GM23248 (cell line): ENCODE data around the gene PTS. TPM values are rescaled to one million over a fixed set of nuclear protein-coding genes. Genes with fewer than 3 reads are reported as not detected.

ENCODE experiments used
- DNase-seq: peaks from one replicate; pipeline ENCODE4 v3.0.0-alpha.2; 2015
- H2AFZ ChIP-seq: fragments of 200-600 bp; sonication (generic); 2 replicates; pipeline ENCODE4 v1.6.1; 2016; ENCODE audit warnings: antibody characterized with exemption
- H3F3A ChIP-seq: fragments of 200-600 bp; sonication (generic); 2 replicates; pipeline ENCODE4 v1.6.1; 2016; ENCODE audit warnings: mild to moderate bottlenecking, antibody characterized with exemption, mixed run types; ENCODE audit not compliant: insufficient read depth
- H3K27ac ChIP-seq: fragments of 200-600 bp; sonication (generic); 2 replicates; pipeline ENCODE4 v1.5.1; 2016; ENCODE audit warnings: mild to moderate bottlenecking
- H3K27me3 ChIP-seq: fragments of 200-600 bp; sonication (generic); replicated peaks from 2 replicates; pipeline ENCODE4 v1.6.1; 2016; ENCODE audit warnings: mild to moderate bottlenecking; ENCODE audit not compliant: insufficient read depth
- H3K36me3 ChIP-seq: fragments of 200-600 bp; sonication (generic); 2 replicates; pipeline ENCODE4 v1.6.1; 2016; ENCODE audit warnings: low read depth, mild to moderate bottlenecking
- H3K4me1 ChIP-seq: fragments of 200-600 bp; sonication (generic); 2 replicates; pipeline ENCODE4 v1.6.1; 2016; ENCODE audit warnings: mild to moderate bottlenecking; ENCODE audit not compliant: insufficient read depth
- H3K4me2 ChIP-seq: fragments of 200-600 bp; sonication (generic); one replicate; pipeline ENCODE4 v1.6.1; 2016; ENCODE audit warnings: mild to moderate bottlenecking; ENCODE audit not compliant: unreplicated experiment
- H3K4me3 ChIP-seq: fragments of 200-600 bp; sonication (generic); 2 replicates; pipeline ENCODE4 v1.5.1; 2016; ENCODE audit warnings: mild to moderate bottlenecking
- H3K79me2 ChIP-seq: fragments of 200-600 bp; sonication (generic); 2 replicates; pipeline ENCODE4 v1.6.1; 2016; ENCODE audit warnings: mild to moderate bottlenecking; ENCODE audit not compliant: insufficient read depth
- H3K9ac ChIP-seq: fragments of 200-600 bp; sonication (generic); 2 replicates; pipeline ENCODE4 v1.6.1; 2016; ENCODE audit warnings: mild to moderate bottlenecking
- H3K9me2 ChIP-seq: fragments of 200-600 bp; sonication (generic); 2 replicates; pipeline ENCODE4 v1.6.1; 2016; ENCODE audit warnings: mixed run types, mild to moderate bottlenecking, moderate library complexity; ENCODE audit not compliant: insufficient read depth
- H3K9me3 ChIP-seq: fragments of 200-600 bp; sonication (generic); one replicate; pipeline ENCODE4 v1.6.1; 2017; ENCODE audit warnings: low read depth
- H4K20me1 ChIP-seq: fragments of 200-600 bp; sonication (generic); 2 replicates; pipeline ENCODE4 v1.6.0; 2016; ENCODE audit not compliant: insufficient read depth
- EZH2 ChIP-seq: fragments of 200-600 bp; sonication (generic); IDR thresholded peaks from 2 replicates; pipeline ENCODE4 v1.6.1; 2018; ENCODE audit warnings: antibody characterized with exemption, mild to moderate bottlenecking; ENCODE audit not compliant: insufficient read depth, poor library complexity, severe bottlenecking
- EZH2phosphoT487 ChIP-seq: fragments of 200-600 bp; sonication (generic); IDR thresholded peaks from 2 replicates; pipeline ENCODE4 v1.6.1; 2018; ENCODE audit warnings: antibody characterized with exemption, moderate library complexity, mild to moderate bottlenecking, low read depth; ENCODE audit not compliant: insufficient read depth
- WGBS, 2 experiments: methylation state at CpG; one replicate each; pipeline ENCODE4 v1.1.6; 2015 to 2017; ENCODE audit warnings: low lambda C conversion rate in 2 of 2, low coverage in 1 of 2; ENCODE audit errors: missing lambda C conversion rate in 2 of 2; 5-methylcytosine and 5-hydroxymethylcytosine counted together
- in situ Hi-C: fragments of 300-500 bp; cut with MboI; formaldehyde crosslinking; loops from 2 replicates; pipeline ENCODE4 v1.15.0; 2020
- polyA plus RNA-seq: library from polyadenylated mRNA; unstranded; fragments of >200 nt; fragmentation: Nextera tagmentation; extraction: Ambion mirVana; gene quantifications from 2 replicates; pipeline ENCODE4 v1.2.1, GENCODE V29; 2016
- small RNA-seq: library from RNA; depleted of rRNA; stranded (forward); fragments of <200 nt; gene quantifications from one replicate; pipeline ENCODE3, GENCODE V24; 2014; ENCODE audit warnings: low read depth, low replicate concordance
- total RNA-seq: library from RNA; depleted of rRNA; stranded (reverse); fragments of >200 nt; shearing (Covaris generic); gene quantifications from 2 replicates; pipeline ENCODE4 v1.2.3, GENCODE V29; 2014; rRNA removed

The PTS gene
- total and polyA plus RNA-seq, 2 experiments from 2014 or later = 36.5 to 100 TPM

DNA sequence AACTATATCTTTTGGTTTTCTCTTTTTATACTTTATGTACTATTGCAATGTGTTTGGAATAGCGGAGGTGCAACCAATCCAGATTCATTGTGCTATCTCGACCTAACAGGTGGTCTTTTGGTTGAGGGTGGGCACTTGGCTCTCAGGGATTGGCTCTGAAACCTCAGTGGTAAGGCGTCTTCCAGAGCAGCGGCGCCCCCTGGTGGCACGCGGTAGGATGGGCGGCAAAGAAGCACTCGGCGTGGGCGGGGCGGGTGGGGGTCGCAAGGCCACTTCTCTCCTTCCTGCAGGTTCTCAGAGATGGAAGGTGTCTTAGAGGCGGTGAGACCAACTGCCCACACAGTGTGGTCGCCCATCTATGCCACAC, 53.7 kb downstream of the PTS start:
- H3K27me3 ChIP-seq = no peaks in the 10 kb centered on the region
- no peak overlapping the region for H3K9ac ChIP-seq
- no peak overlapping the region for H3K27ac ChIP-seq
- TF ChIP-seq EZH2phosphoT487 (no peak), EZH2 (no peak)
- H3K9me3 ChIP-seq = no peaks in the 10 kb centered on the region
- H3K36me3 ChIP-seq = no peaks in the 10 kb centered on the region
- in situ Hi-C loops = loop anchor here (10.0 kb wide), 2 partner anchors 515 to 1005 kb away; no protein-coding TSS in a partner anchor
- peaks cover 9% of the 10 kb centered on the region for H3K4me1 ChIP-seq
- peak overlapping the region; percentile 76 for H3K4me3 ChIP-seq
- no peaks in the 10 kb centered on the region for H3K79me2 ChIP-seq
- peak overlapping the region; percentile 99 for H3K4me2 ChIP-seq
- peak; percentile 69 for DNase-seq
- H3F3A ChIP-seq = no peaks in the 10 kb centered on the region
- 0 to 1% methylated on average over 13 to 15 of the region's 15 CpGs for WGBS, 2 experiments
- H2AFZ ChIP-seq = peak overlapping the region; percentile 95
- H4K20me1 ChIP-seq = no peaks in the 10 kb centered on the region
- H3K9me2 ChIP-seq = no peaks in the 10 kb centered on the region

DNA sequence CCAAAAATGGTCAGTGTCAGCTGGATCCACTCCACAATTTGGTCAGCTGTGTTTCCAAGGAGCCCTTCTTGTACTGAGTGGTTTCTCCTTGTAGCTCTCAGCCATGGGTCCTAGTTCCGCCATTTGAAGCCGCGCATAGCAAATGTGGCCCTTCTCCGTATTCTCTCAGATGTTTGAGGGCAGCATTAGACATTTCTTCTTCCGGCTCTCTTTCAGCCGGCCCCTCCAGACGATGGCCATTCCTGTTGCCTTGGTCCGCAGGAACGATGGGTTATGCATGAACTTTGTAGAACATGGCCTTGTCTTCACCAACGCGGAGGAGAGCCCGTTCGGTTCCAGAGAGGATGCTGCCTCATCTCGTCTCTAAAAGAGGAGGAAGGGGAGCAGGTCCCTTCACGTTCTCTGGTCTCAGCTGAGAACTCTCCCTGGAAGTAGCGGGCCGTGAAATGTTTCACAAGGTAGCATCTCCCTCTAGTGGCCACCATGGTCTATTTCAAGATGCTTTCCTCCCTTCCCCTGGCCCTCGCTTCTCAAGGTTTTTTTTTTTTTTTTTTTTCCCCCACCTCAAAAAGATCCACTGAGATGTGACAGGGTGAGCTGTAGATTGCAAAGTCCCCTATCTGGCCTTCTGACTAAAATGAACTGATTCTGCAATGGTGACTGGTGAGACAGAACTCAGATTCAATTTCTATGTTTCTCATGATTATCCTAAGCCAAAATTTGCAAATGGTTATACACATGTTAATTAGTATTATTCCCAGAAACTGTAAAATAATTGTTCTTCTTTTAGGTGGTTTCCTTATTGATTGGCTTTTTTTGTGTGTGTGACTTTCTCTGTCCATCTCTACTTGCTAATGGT, 54.3 kb downstream of the PTS start:
- DNase-seq = peak; percentile 92
- Histone ChIP-seq H3K79me2 (no peaks in the 10 kb centered on the region), H3K4me1 (peaks cover 9% of the 10 kb centered on the region), H3K9ac (peak overlapping the region; percentile 47; the same call in 1 of the 2 replicates), H3K9me2 (no peaks in the 10 kb centered on the region), H3K4me3 (peak overlapping the region; percentile 76), H3F3A (no peaks in the 10 kb centered on the region), H3K27ac (no peak overlapping the region), H2AFZ (peak overlapping the region; percentile 95), H3K36me3 (no peaks in the 10 kb centered on the region), H3K27me3 (no peaks in the 10 kb centered on the region), H3K9me3 (no peaks in the 10 kb centered on the region), H3K4me2 (peak overlapping the region; percentile 99), H4K20me1 (no peaks in the 10 kb centered on the region)
- in situ Hi-C loops = loop anchor here (10.0 kb wide), 2 partner anchors 514 to 1004 kb away; no protein-coding TSS in a partner anchor
- no peak for TF ChIP-seq EZH2phosphoT487
- no peak for TF ChIP-seq EZH2
- 1% methylated on average over 18 of the region's 18 CpGs for WGBS, 2 experiments

DNA sequence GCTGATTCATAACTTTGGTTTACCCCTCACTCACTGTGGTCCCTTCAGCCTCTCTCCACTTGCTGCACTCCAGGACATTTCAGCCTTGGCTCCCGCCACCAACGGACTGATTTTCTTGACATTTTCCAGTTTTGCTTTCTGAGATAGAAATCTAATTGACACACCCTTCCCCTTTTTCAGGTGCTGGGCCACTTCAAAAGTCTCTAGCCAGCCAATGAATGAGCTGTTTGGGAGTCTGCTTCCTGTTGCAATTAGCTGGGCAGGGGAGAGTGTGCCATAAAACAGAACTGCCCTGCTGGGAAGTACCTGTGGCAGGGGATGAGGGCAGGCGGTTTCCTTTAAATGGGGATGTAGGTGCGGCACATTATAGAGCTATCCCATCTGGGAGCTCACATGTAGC, 55.5 kb downstream of the PTS start:
- Histone ChIP-seq H3K27ac (no peak overlapping the region), H3K4me3 (no peak overlapping the region), H3K4me2 (no peak overlapping the region), H3K4me1 (peaks cover 9% of the 10 kb centered on the region), H2AFZ (no peak overlapping the region), H3K9ac (no peak overlapping the region), H3K79me2 (no peaks in the 10 kb centered on the region), H3K36me3 (no peaks in the 10 kb centered on the region), H3K9me3 (no peaks in the 10 kb centered on the region), H4K20me1 (no peaks in the 10 kb centered on the region), H3K27me3 (no peaks in the 10 kb centered on the region), H3K9me2 (no peaks in the 10 kb centered on the region), H3F3A (no peaks in the 10 kb centered on the region)
- TF ChIP-seq EZH2phosphoT487 (no peak), EZH2 (no peak)
- WGBS, 2 experiments = 75 to 85% methylated on average over 4 of the region's 4 CpGs
- in situ Hi-C loops = loop anchor here (10.0 kb wide), 2 partner anchors 513 to 1003 kb away; no protein-coding TSS in a partner anchor
- no peak for DNase-seq

Small RNA genes lying within 50 kb of the gene (small RNA-seq; reads per million reads assigned to genes)
- gene MRPS36P4 = not detected

Other genes starting within 250 kb of the PTS start
- 32.3 and 35.7 TPM in 2 replicates for gene DLAT, start 201.0 kb upstream of the PTS start, total RNA-seq
- 33.4 and 36.0 TPM in 2 replicates for gene DLAT, start 201.0 kb upstream of the PTS start, polyA plus RNA-seq
- gene PIH1D2, start 152.4 kb upstream of the PTS start, total RNA-seq = 0.86 and 1.0 TPM in 2 replicates
- 2.2 and 2.3 TPM in 2 replicates for gene PIH1D2, start 152.4 kb upstream of the PTS start, polyA plus RNA-seq
- gene NKAPD1, start 152.1 kb upstream of the PTS start, total RNA-seq = 20.6 and 39.4 TPM in 2 replicates
- 26.1 and 28.1 TPM in 2 replicates for gene NKAPD1, start 152.1 kb upstream of the PTS start, polyA plus RNA-seq
- 27.1 and 33.8 TPM in 2 replicates for gene TIMM8B, start 139.7 kb upstream of the PTS start, total RNA-seq
- 103 and 106 TPM in 2 replicates for gene TIMM8B, start 139.7 kb upstream of the PTS start, polyA plus RNA-seq
- 108 and 141 TPM in 2 replicates for gene SDHD, start 139.6 kb upstream of the PTS start, total RNA-seq
- gene SDHD, start 139.6 kb upstream of the PTS start, polyA plus RNA-seq = 185 and 186 TPM in 2 replicates
- 58.8 and 62.9 TPM in 2 replicates for gene IL18, start 62.3 kb upstream of the PTS start, total RNA-seq
- 48.8 and 51.9 TPM in 2 replicates for gene IL18, start 62.3 kb upstream of the PTS start, polyA plus RNA-seq
- gene TEX12, start 59.1 kb upstream of the PTS start, total RNA-seq = 0.51 and 2.2 TPM in 2 replicates
- gene TEX12, start 59.1 kb upstream of the PTS start, polyA plus RNA-seq = not detected in 2 replicates
- gene BCO2, start 50.9 kb upstream of the PTS start, total RNA-seq = not detected in 2 replicates
- 0.25 and 0.83 TPM in 2 replicates for gene BCO2, start 50.9 kb upstream of the PTS start, polyA plus RNA-seq
- not detected in 2 replicates for gene PLET1, start 34.4 kb downstream of the PTS start, total RNA-seq
- gene PLET1, start 34.4 kb downstream of the PTS start, polyA plus RNA-seq = not detected in 2 replicates